ENCODE data around the gene SELENOV. TPM values are rescaled to one million over a fixed set of nuclear protein-coding genes. Genes with fewer than 3 reads are reported as not detected.

SELENOV gene
- total RNA-seq, 1 experiment from 2014 or later = not detected

DNA sequence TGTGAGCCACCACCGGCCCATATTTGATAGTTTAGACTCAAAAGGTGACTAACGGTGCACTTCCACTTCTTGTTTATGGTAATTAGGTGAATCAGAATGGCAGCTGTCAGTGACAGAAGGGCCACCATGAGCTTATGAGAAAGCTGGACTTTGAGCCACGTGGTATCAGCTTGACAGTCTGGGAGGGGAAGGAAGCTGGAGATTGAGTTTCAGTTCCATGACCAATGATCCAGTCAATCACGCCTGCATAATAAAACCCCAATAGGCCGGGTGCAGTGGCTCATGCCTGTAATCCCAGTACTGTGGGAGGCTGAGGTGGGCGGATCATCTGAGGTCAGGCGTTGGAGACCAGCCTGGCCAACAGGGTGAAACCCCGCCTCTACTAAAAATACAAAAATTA lies 9.6 kb downstream of the SELENOV start:
- H3K4me1 Mint-ChIP-seq (ENCODE audit: low read depth, unreplicated experiment) = no peaks in the 10 kb centered on the region
- CTCF ChIA-PET = interaction anchor here (0.7 kb wide), 1 partner anchor 9 kb away, joined by 5 read pairs; no protein-coding TSS in a partner anchor
- H3K27me3 Mint-ChIP-seq (ENCODE audit: unreplicated experiment) = no peaks in the 10 kb centered on the region
- no TSS peak for BruUV-seq (replicated peaks)
- no peak overlapping the region for H3K4me3 Mint-ChIP-seq (ENCODE audit: low read depth, unreplicated experiment)
- no peaks in the 10 kb centered on the region for H3K36me3 Mint-ChIP-seq (ENCODE audit: insufficient read depth, unreplicated experiment)
- H3K9me3 Mint-ChIP-seq (ENCODE audit: low read depth, unreplicated experiment) = no peaks in the 10 kb centered on the region
- H3K27ac Mint-ChIP-seq (ENCODE audit: unreplicated experiment) = no peak overlapping the region
- DNase-seq = no peak
- TF ChIP-seq, protein P1, sequence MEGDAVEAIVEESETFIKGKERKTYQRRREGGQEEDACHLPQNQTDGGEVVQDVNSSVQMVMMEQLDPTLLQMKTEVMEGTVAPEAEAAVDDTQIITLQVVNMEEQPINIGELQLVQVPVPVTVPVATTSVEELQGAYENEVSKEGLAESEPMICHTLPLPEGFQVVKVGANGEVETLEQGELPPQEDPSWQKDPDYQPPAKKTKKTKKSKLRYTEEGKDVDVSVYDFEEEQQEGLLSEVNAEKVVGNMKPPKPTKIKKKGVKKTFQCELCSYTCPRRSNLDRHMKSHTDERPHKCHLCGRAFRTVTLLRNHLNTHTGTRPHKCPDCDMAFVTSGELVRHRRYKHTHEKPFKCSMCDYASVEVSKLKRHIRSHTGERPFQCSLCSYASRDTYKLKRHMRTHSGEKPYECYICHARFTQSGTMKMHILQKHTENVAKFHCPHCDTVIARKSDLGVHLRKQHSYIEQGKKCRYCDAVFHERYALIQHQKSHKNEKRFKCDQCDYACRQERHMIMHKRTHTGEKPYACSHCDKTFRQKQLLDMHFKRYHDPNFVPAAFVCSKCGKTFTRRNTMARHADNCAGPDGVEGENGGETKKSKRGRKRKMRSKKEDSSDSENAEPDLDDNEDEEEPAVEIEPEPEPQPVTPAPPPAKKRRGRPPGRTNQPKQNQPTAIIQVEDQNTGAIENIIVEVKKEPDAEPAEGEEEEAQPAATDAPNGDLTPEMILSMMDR (IDR thresholded peaks at IDR 0.05; ENCODE audit: unreplicated experiment) = no peak
- intact Hi-C loops (cut with micrococcal nuclease; ENCODE audit: unreplicated experiment) = no loop called here

DNA sequence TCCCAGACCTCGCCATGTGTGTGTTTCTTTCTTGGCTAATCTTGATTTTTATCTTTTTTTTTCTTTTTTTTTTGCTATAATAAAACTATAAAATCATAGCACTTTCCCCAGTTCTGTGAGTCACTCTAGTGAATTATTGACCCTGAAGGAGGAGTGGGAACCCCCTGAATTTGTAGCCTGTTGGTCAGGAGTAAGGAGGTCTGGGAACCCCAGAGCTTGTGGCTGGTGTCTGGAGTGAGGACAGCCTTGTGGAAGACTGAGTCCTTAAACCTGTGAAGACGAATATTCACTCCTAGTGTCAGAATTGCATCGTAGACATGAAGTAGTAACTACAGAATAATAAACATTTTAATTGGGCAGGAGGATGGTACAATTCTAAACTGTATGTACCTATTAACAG lies 10.3 kb downstream of the SELENOV start:
- TF ChIP-seq, protein P1 (IDR thresholded peaks at IDR 0.05; ENCODE audit: unreplicated experiment) = no peak
- Mint-ChIP-seq H3K9me3 (ENCODE audit: low read depth, unreplicated experiment) (no peaks in the 10 kb centered on the region), H3K36me3 (ENCODE audit: insufficient read depth, unreplicated experiment) (no peaks in the 10 kb centered on the region), H3K4me3 (ENCODE audit: low read depth, unreplicated experiment) (no peak overlapping the region), H3K27me3 (ENCODE audit: unreplicated experiment) (no peaks in the 10 kb centered on the region), H3K27ac (ENCODE audit: unreplicated experiment) (no peak overlapping the region), H3K4me1 (ENCODE audit: low read depth, unreplicated experiment) (no peaks in the 10 kb centered on the region)
- no peak for DNase-seq
- BruUV-seq (replicated peaks) = no TSS peak
- CTCF ChIA-PET = interaction anchor here (0.7 kb wide), 1 partner anchor 9 kb away, joined by 5 read pairs; no protein-coding TSS in a partner anchor
- intact Hi-C loops (cut with micrococcal nuclease; ENCODE audit: unreplicated experiment) = loop anchor here (5.0 kb wide), 1 partner anchor 373 kb away; no protein-coding TSS in a partner anchor

DNA sequence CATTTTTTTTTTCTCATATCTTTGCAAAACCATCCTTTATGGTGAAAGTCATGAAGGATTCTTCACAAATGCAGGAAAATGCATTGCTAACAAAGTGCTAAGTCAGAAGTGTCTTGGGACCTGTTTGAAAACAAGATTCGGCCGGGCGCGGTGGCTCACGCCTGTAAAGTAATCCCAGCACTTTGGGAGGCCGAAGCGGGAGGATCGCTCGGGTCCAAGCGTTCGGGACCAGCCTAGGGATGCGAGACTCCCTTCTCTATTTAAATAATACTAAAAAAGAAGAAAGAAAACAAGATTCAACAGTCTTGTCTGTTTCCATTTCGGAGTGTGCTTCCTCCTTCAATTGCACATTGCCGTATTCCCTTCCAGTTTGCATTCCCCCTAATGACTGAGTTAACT lies 16.9 kb downstream of the SELENOV start:
- BruUV-seq (replicated peaks) = no TSS peak
- intact Hi-C loops (cut with micrococcal nuclease; ENCODE audit: unreplicated experiment) = loop anchor here (1.0 to 5.0 kb wide), 4 partner anchors 35 to 140 kb away; partner anchors contain the start of genes DLL3, MED29 and PAF1
- Mint-ChIP-seq H3K9me3 (ENCODE audit: low read depth, unreplicated experiment) (no peaks in the 10 kb centered on the region), H3K4me3 (ENCODE audit: low read depth, unreplicated experiment) (peak overlapping the region; percentile 83), H3K36me3 (ENCODE audit: insufficient read depth, unreplicated experiment) (peaks cover 16% of the 10 kb centered on the region), H3K4me1 (ENCODE audit: low read depth, unreplicated experiment) (no peaks in the 10 kb centered on the region), H3K27me3 (ENCODE audit: unreplicated experiment) (peaks cover 9% of the 10 kb centered on the region), H3K27ac (ENCODE audit: unreplicated experiment) (no peak overlapping the region)
- TF ChIP-seq, protein P1 (IDR thresholded peaks at IDR 0.05; ENCODE audit: unreplicated experiment) = no peak
- no peak for DNase-seq
- CTCF ChIA-PET = interaction anchor here (0.7 to 2.6 kb wide), 6 partner anchors 13 to 134 kb away, joined by 3 to 21 read pairs (median 4); partner anchors contain the start of gene TIMM50

GRCh38 chr19:39532233-39533002 lies 17.5 kb downstream of the SELENOV start, which contains the start of gene EID2B:
TSS of gene EID2B (minus strand) at chr19:39532852. CDS start at chr19:39532802, 50 bp downstream.
- CTCF ChIA-PET = interaction anchor here (0.5 to 2.6 kb wide), 9 partner anchors 14 to 1636 kb away, joined by 3 to 21 read pairs (median 4); partner anchors contain the start of gene TIMM50
- BruUV-seq (replicated peaks) = TSS peak; percentile 36
- Mint-ChIP-seq H3K36me3 (ENCODE audit: insufficient read depth, unreplicated experiment) (peaks cover 16% of the 10 kb centered on the region), H3K27ac (ENCODE audit: unreplicated experiment) (no peak within 1 kb of the TSS), H3K27me3 (ENCODE audit: unreplicated experiment) (peaks cover 9% of the 10 kb centered on the region), H3K9me3 (ENCODE audit: low read depth, unreplicated experiment) (no peaks in the 10 kb centered on the region), H3K4me3 (ENCODE audit: low read depth, unreplicated experiment) (peak within 1 kb of the TSS; percentile 83), H3K4me1 (ENCODE audit: low read depth, unreplicated experiment) (no peaks in the 10 kb centered on the region)
- DNase-seq = peak; percentile 96
- intact Hi-C loops (cut with micrococcal nuclease; ENCODE audit: unreplicated experiment) = loop anchor here (1.0 to 5.0 kb wide), 4 partner anchors 35 to 140 kb away; partner anchors contain the start of genes DLL3, MED29 and PAF1
- TF ChIP-seq, protein P1 (IDR thresholded peaks at IDR 0.05; ENCODE audit: unreplicated experiment) = peak; percentile 98

Data from Calu3 (cell line).